Measurements from ENCODE around the gene BTK. TPM values are rescaled to one million over a fixed set of nuclear protein-coding genes. Genes with fewer than 3 reads are reported as not detected.

Gene BTK
- total RNA-seq, 2 experiments from 2014 or later: 1.3 to 1.6 TPM

DNA sequence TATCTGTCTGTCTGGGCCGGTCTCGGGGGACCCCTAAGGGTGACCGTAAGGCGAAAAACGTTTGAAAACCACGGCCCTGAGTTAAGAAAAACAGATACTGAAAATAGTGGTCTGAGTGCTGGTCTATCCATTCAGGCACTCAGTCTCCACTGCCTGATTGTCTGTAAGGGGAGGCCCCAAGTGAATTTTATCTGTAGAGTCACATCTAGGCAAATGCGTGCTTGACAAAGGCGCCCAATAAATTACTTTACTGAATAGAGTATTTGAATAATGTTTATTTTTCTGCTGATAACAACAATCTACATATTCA is 22.5 kb upstream of the BTK start:
- H3K27me3 Mint-ChIP-seq: peaks cover 2% of the 10 kb centered on the region
- H3K27ac Mint-ChIP-seq: peak overlapping the region; percentile 97
- no peaks in the 10 kb centered on the region for H3K9me3 Mint-ChIP-seq
- ChIA-PET CTCF (no interaction called here), POLR2A (interaction anchor here (1.0 to 1.1 kb wide), 3 partner anchors 10 to 18 kb away, joined by 3 to 4 read pairs (median 3); partner anchors contain the start of gene RPL36A)
- TF ChIP-seq, protein P1, sequence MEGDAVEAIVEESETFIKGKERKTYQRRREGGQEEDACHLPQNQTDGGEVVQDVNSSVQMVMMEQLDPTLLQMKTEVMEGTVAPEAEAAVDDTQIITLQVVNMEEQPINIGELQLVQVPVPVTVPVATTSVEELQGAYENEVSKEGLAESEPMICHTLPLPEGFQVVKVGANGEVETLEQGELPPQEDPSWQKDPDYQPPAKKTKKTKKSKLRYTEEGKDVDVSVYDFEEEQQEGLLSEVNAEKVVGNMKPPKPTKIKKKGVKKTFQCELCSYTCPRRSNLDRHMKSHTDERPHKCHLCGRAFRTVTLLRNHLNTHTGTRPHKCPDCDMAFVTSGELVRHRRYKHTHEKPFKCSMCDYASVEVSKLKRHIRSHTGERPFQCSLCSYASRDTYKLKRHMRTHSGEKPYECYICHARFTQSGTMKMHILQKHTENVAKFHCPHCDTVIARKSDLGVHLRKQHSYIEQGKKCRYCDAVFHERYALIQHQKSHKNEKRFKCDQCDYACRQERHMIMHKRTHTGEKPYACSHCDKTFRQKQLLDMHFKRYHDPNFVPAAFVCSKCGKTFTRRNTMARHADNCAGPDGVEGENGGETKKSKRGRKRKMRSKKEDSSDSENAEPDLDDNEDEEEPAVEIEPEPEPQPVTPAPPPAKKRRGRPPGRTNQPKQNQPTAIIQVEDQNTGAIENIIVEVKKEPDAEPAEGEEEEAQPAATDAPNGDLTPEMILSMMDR (IDR thresholded peaks at IDR 0.05): no peak
- ATAC-seq: peak; percentile 42
- H3K36me3 Mint-ChIP-seq (ENCODE audit: low read depth): peaks cover 27% of the 10 kb centered on the region
- intact Hi-C loops (cut with micrococcal nuclease): loop anchor here (2.0 kb wide), 1 partner anchor 18 kb away; the partner anchor contains the start of gene RPL36A
- DNase-seq: no peak
- H3K4me3 Mint-ChIP-seq: peak overlapping the region; percentile 99
- H3K4me1 Mint-ChIP-seq (ENCODE audit: low read depth): peaks cover 33% of the 10 kb centered on the region

DNA sequence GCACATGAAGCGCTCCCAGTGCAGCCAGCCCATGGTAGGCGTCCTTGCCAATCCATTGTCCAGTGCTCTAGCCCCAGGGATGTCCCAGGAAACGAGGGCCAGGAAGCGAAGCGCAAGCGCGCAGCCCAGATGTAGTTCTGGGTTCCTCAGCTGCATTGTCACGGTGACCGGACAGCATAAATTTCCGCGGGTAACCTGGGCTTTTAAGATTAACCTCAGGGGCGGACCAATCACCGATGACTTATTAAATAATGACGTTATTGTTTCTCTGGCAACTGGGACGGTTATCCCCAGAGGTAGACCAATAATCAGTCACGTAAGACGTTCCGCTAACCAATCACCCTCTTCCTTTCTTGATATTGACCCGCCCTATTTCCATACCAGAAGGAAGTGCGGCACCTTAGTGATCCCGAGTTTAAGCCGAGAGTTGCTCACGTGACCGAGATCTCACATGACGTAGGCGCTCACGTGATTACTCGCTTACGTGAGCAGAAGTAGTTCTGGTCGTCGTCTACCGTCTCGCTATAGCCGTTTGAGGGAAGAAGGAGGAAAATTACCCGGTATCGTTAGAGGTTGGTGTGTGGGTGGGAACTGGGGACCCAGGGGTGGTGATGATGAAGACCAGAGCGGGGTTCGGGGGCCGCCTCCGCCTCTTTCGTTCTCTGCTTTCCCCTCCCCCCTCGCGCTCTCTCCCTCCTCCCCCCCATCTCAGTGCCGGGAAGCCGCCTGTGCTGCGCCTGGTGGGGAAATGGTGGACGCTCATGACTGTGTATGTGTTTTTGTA is 21.9 kb upstream of the BTK start, which contains the start of the genes GLA and HNRNPH2:
GLA (minus strand) TSS at position 178 of the 784 bp plus-strand sequence; CDS start at position 156, 22 bp downstream.
HNRNPH2 (plus strand) TSS at position 475 of the 784 bp plus-strand sequence. CDS start 3,767 bp downstream, outside the sequence.
- ChIA-PET CTCF (interaction anchor here (0.9 kb wide), 1 partner anchor 10 kb away, joined by 3 read pairs; no protein-coding TSS in a partner anchor), POLR2A (interaction anchor here (1.1 to 1.3 kb wide), 5 partner anchors 10 to 17 kb away, joined by 3 to 10 read pairs (median 4); partner anchors contain the start of gene RPL36A)
- Mint-ChIP-seq H3K4me3 (peak within 1 kb of the TSS; percentile 99), H3K4me1 (ENCODE audit: low read depth) (peaks cover 28% of the 10 kb centered on the region), H3K27me3 (peaks cover 2% of the 10 kb centered on the region), H3K36me3 (ENCODE audit: low read depth) (peaks cover 24% of the 10 kb centered on the region), H3K9me3 (no peaks in the 10 kb centered on the region), H3K27ac (peak within 1 kb of the TSS; percentile 97)
- intact Hi-C loops (cut with micrococcal nuclease): loop anchor here (2.0 kb wide), 1 partner anchor 17 kb away; the partner anchor contains the start of gene RPL36A
- TF ChIP-seq, protein P1 (IDR thresholded peaks at IDR 0.05): no peak
- ATAC-seq: peak; percentile 93
- peak; percentile 96 for DNase-seq

DNA sequence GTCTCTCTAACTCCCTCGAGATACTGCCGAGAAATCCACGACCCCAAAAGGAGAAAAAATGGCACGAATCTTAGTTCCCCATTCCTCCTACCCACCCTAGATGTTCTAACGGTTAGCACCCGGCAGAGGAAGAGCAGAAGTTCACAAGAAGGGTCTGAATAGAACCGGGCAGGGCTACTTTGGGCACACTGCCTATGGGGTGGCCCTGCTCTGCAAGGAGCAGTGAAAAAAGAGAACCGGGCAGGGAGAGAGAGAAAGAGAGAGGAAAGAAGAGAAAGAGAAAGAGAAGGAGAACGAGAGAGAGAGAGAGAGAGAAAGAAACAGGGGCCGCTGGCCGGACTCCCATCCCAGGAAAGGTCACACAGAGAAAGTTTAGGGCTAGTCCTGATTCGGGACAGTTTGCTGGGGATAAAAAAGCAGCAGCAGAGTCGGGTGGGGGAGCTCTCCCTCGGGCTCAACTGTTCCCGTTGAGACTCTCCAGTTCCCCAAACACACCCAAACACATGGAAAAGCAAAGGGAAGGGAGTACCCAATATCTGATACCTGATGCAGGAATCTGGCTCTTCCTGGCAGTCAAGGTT is 21.3 kb upstream of the BTK start:
- no peak for ATAC-seq
- Mint-ChIP-seq H3K4me3 (peak overlapping the region; percentile 99), H3K36me3 (ENCODE audit: low read depth) (peaks cover 20% of the 10 kb centered on the region), H3K4me1 (ENCODE audit: low read depth) (peaks cover 22% of the 10 kb centered on the region), H3K27ac (peak overlapping the region; percentile 94), H3K27me3 (peaks cover 2% of the 10 kb centered on the region), H3K9me3 (no peaks in the 10 kb centered on the region)
- ChIA-PET CTCF (interaction anchor here (0.9 kb wide), 1 partner anchor 10 kb away, joined by 3 read pairs; no protein-coding TSS in a partner anchor), POLR2A (interaction anchor here (1.3 kb wide), 4 partner anchors 11 to 16 kb away, joined by 3 to 10 read pairs (median 5); partner anchors contain the start of gene RPL36A)
- intact Hi-C loops (cut with micrococcal nuclease): no loop called here
- no peak for DNase-seq
- TF ChIP-seq, protein P1 (IDR thresholded peaks at IDR 0.05): no peak

DNA sequence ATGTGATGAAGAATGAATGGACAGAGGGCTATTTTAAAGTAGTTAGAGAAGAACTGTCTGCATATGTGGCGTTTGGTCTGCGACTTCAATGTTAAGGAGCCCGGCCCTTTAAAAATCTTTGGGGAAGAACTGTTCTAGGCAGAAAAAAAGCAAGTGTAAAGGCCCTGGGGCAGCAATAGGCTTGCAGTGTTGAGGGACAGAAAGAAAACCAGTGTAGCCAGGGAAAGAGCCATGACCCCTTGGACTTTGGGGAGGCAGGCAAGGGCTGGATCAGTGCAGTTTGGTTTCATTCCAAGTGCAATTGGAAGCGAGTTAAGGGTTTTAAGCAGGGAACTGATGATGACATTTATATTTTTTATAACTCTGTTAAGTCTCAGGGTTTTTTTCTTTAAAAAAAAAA is 13.8 kb upstream of the BTK start:
- DNase-seq (no peak), ATAC-seq (no peak)
- Mint-ChIP-seq H3K4me3 (no peak overlapping the region), H3K27me3 (no peaks in the 10 kb centered on the region), H3K27ac (no peak overlapping the region), H3K36me3 (ENCODE audit: low read depth) (peaks cover 32% of the 10 kb centered on the region), H3K9me3 (no peaks in the 10 kb centered on the region), H3K4me1 (ENCODE audit: low read depth) (peaks cover 4% of the 10 kb centered on the region)
- intact Hi-C loops (cut with micrococcal nuclease): loop anchor here (10.0 kb wide), 1 partner anchor 55 kb away; the partner anchor contains the start of gene TIMM8A
- TF ChIP-seq, protein P1 (IDR thresholded peaks at IDR 0.05): no peak
- ChIA-PET CTCF (interaction anchor here (4.6 kb wide), 1 partner anchor 9 kb away, joined by 19 read pairs; the partner anchor contains the start of gene RPL36A), POLR2A (no interaction called here)
